NCI-H146 (cell line): ENCODE data around the gene ARVCF.

Experiments used
- DNase-seq: peaks from one replicate; lab custom pipeline; 2025; lab: John Stamatoyannopoulos, UW

Gene ARVCF

GRCh38 chr22:20015971-20016733 is 471 bp downstream of the ARVCF start:
- peak; percentile 33 for DNase-seq

- no peak for DNase-seq
These were observed 1.4 kb downstream of the ARVCF start for GRCh38 chr22:20015187-20015625.

GRCh38 chr22:20014526-20015186 is 2.0 kb downstream of the ARVCF start:
- no peak for DNase-seq

- peak; percentile 49 for DNase-seq
These were observed 3.2 kb downstream of the ARVCF start for GRCh38 chr22:20013382-20013871.

GRCh38 chr22:20012741-20013331 is 3.8 kb downstream of the ARVCF start:
- no peak for DNase-seq

- DNase-seq: no peak
These were observed 4.5 kb downstream of the ARVCF start for GRCh38 chr22:20011993-20012740.

- DNase-seq: no peak
These were observed 5.3 kb downstream of the ARVCF start for GRCh38 chr22:20011123-20011992.

GRCh38 chr22:20010307-20011122 is 6.1 kb downstream of the ARVCF start:
- no peak for DNase-seq

- no peak for DNase-seq
These were observed 6.9 kb downstream of the ARVCF start for GRCh38 chr22:20009582-20010306.

GRCh38 chr22:20009018-20009491 is 7.6 kb downstream of the ARVCF start:
- DNase-seq: no peak

- no peak for DNase-seq
These were observed 8.2 kb downstream of the ARVCF start for GRCh38 chr22:20008221-20008995.

- DNase-seq: no peak
These were observed 12.2 kb downstream of the ARVCF start for GRCh38 chr22:20004464-20004863.

GRCh38 chr22:20003304-20003703 is 13.3 kb downstream of the ARVCF start:
- no peak for DNase-seq

- no peak for DNase-seq
These were observed 14.0 kb downstream of the ARVCF start for GRCh38 chr22:20002636-20003035.

GRCh38 chr22:20002128-20002527 is 14.5 kb downstream of the ARVCF start:
- DNase-seq: no peak

GRCh38 chr22:20001082-20001638 is 15.5 kb downstream of the ARVCF start:
- DNase-seq: no peak

- peak; percentile 5 for DNase-seq
These were observed 16.2 kb downstream of the ARVCF start for GRCh38 chr22:20000246-20001081.
